Memory B cell (primary cell): ENCODE data around the gene HBB.

Experiments used
- ATAC-seq: fragments of 150-1000 bp; cut with Tn5 transposase; 2 replicates; pipeline ENCODE4 v1.10.0; 2021; ENCODE audit warnings: low read depth, mild to moderate bottlenecking, moderate library complexity
- DNase-seq, 2 donors: peaks; one replicate each; pipeline ENCODE4 v3.0.0; 2022; ENCODE audit warnings: low spot score in 2 of 2
- H3K27ac Mint-ChIP-seq: one replicate; pipeline ENCODE4 v1.8.0; 2022; ENCODE audit warnings: mild to moderate bottlenecking, moderate library complexity, mixed read lengths
- H3K27me3 Mint-ChIP-seq: one replicate; pipeline ENCODE4 v1.8.0; 2022; ENCODE audit warnings: mixed read lengths
- H3K36me3 Mint-ChIP-seq: one replicate; pipeline ENCODE4 v1.8.0; 2022; ENCODE audit warnings: mild to moderate bottlenecking, mixed read lengths
- H3K4me1 Mint-ChIP-seq: one replicate; pipeline ENCODE4 v1.8.0; 2022; ENCODE audit warnings: mixed read lengths
- H3K4me3 Mint-ChIP-seq: one replicate; pipeline ENCODE4 v1.8.0; 2022; ENCODE audit warnings: mild to moderate bottlenecking, moderate library complexity, mixed read lengths
- H3K9me3 Mint-ChIP-seq: one replicate; pipeline ENCODE4 v1.8.0; 2022; ENCODE audit warnings: mixed read lengths

Gene HBB

DNA sequence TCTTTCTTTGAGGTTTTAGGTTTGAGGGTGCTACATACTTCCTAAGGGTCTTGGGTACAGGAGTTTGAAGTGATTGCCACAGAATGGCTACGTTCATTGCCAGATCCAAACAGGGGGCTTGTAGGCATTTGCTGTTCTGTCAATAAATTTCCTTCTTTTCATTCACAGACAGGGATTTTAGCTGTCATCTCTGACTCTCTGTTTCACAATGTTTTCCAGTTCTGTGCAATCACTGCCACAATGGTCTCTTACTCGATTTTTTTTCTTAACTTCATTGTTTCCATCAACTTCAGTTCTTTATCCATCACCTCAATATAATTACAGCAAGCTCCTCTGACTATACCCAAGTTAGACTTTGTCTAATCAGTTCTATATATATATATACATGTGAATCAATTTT is 13.6 kb upstream of the HBB start:
- ATAC-seq: no peak
- no peaks in the 10 kb centered on the region for H3K4me1 Mint-ChIP-seq
- DNase-seq: no peak
- H3K36me3 Mint-ChIP-seq: no peaks in the 10 kb centered on the region
- no peak overlapping the region for H3K4me3 Mint-ChIP-seq
- peaks cover 3% of the 10 kb centered on the region for H3K27me3 Mint-ChIP-seq
- no peaks in the 10 kb centered on the region for H3K9me3 Mint-ChIP-seq
- no peak overlapping the region for H3K27ac Mint-ChIP-seq

DNA sequence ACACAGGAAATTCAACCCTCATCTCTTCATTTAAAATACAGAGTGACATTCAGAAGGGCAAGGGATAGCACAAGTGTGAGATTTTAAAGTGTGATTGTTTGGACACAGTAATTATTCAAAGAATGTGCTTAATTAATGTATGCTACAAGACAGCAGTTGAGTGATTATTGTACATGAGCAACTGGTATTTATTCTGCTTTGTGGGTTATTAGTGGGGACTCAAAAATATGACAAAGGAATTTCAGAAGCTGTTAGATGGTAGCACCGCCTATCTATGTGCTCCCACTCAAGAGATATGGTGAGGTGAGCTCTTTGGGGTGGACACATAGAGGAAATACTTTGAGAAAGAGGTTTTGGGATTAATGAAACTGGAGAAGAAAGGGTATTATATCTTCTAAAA is 13.2 kb upstream of the HBB start:
- DNase-seq (no peak), ATAC-seq (no peak)
- H3K4me3 Mint-ChIP-seq: no peak overlapping the region
- no peak overlapping the region for H3K27ac Mint-ChIP-seq
- H3K27me3 Mint-ChIP-seq: peaks cover 6% of the 10 kb centered on the region
- H3K4me1 Mint-ChIP-seq: no peaks in the 10 kb centered on the region
- H3K9me3 Mint-ChIP-seq: no peaks in the 10 kb centered on the region
- H3K36me3 Mint-ChIP-seq: no peaks in the 10 kb centered on the region

DNA sequence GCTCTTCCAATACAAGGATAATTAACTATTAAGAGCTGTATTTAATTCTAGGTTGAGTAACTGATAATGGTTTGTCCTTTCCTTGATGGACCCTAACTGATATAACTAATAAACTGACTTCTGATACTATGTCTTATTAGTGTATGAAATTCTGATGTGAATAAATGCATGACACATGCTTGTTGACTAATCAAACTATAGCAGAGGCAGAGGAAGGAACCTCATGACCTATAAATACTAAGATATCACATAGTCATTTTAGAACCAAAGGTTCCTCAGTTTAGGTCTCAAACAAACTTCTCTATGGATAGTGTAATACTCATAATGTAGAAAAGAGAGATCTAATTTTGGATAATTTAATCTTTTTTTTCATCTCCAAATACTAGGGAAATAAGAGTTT is 12.2 kb upstream of the HBB start:
- Mint-ChIP-seq H3K27me3 (peaks cover 8% of the 10 kb centered on the region), H3K4me3 (no peak overlapping the region), H3K9me3 (no peaks in the 10 kb centered on the region), H3K27ac (no peak overlapping the region), H3K4me1 (peaks cover 5% of the 10 kb centered on the region), H3K36me3 (no peaks in the 10 kb centered on the region)
- ATAC-seq: no peak
- no peak for DNase-seq

DNA sequence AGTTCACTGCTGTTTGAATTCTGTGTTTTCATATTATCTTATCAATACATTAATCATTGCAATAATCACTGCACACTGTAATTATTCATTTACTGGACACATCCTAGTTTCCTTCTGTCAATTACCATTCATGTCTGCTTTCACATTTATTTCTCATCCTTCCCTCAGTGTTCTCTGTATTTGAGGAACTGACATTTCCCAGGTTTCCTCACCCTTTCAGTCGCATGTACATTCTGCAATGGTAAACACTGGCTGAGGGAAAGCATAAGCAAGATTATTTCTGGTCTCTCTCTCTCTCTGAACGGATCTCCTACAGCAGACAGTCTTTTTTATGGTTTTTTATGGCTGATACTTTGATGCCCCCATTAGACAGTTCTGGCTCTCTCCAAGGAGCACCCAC is 11.6 kb upstream of the HBB start:
- Mint-ChIP-seq H3K27me3 (peaks cover 8% of the 10 kb centered on the region), H3K4me3 (no peak overlapping the region), H3K27ac (no peak overlapping the region), H3K36me3 (no peaks in the 10 kb centered on the region), H3K9me3 (no peaks in the 10 kb centered on the region), H3K4me1 (peaks cover 5% of the 10 kb centered on the region)
- DNase-seq (no peak), ATAC-seq (no peak)

DNA sequence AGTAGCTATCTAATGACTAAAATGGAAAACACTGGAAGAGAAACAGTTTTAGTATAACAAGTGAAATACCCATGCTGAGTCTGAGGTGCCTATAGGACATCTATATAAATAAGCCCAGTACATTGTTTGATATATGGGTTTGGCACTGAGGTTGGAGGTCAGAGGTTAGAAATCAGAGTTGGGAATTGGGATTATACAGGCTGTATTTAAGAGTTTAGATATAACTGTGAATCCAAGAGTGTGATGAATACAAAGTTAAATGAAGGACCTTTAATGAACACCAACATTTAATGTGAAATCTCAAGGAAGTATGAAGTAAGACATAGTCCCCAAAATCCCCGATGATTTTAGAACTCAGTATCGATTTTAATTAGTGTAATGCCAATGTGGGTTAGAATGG is 10.5 kb upstream of the HBB start:
- Mint-ChIP-seq H3K4me1 (peaks cover 5% of the 10 kb centered on the region), H3K27me3 (peaks cover 8% of the 10 kb centered on the region), H3K4me3 (no peak overlapping the region)

DNA sequence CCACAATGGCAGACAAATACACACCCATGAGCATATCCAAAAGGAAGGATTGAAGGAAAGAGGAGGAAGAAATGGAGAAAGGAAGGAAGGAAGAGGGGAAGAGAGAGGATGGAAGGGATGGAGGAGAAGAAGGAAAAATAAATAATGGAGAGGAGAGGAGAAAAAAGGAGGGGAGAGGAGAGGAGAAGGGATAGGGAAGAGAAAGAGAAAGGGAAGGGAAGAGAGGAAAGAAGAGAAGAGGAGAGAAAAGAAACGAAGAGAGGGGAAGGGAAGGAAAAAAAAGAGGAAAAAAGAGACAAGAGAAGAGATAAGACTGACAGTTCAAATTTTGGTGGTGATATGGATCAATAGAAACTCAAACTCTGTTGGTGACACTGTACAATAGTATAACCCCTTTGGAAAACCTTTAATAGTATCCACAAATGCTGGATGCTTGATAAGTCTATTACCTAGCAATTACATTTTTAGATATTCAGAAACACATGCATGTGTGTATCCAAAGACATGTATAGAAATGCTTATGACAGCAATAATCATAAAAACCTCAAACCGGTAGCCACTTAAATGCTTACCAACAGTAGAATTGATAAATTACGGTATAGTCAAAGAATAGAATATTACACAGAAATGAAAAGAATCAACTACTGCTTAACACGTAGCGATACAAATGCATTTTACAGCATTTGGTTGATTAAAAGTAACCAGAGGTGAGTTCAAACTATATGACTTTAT is 8.7 kb upstream of the HBB start:
- ATAC-seq (no peak), DNase-seq (no peak)
- Mint-ChIP-seq H3K36me3 (no peaks in the 10 kb centered on the region), H3K27me3 (peaks cover 8% of the 10 kb centered on the region), H3K9me3 (no peaks in the 10 kb centered on the region), H3K4me3 (no peak overlapping the region), H3K27ac (no peak overlapping the region), H3K4me1 (peaks cover 5% of the 10 kb centered on the region)

More for the DNA sequence above, 10.5 kb upstream of the HBB start:
- no peak overlapping the region for H3K27ac Mint-ChIP-seq
- no peaks in the 10 kb centered on the region for H3K36me3 Mint-ChIP-seq
- no peaks in the 10 kb centered on the region for H3K9me3 Mint-ChIP-seq
- ATAC-seq (no peak), DNase-seq (no peak)

DNA sequence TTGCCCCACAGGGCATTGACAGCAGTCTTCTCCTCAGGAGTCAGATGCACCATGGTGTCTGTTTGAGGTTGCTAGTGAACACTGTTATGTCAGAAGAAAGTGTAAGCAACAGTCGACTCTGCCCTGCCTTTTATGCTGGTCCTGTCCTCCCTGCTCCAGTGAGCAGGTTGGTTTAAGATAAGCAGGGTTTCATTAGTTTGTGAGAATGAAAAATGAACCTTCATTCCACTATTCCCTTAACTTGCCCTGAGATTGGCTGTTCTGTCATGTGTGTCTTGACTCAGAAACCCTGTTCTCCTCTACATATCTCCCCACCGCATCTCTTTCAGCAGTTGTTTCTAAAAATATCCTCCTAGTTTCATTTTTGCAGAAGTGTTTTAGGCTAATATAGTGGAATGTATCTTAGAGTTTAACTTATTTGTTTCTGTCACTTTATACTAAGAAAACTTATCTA is 7.5 kb upstream of the HBB start, which contains the start of gene HBD:
Gene HBD, minus strand, starts transcription at position 103 of the 454 bp plus-strand sequence. Its CDS starts 50 bp downstream, at position 53.
- H3K4me1 Mint-ChIP-seq: peaks cover 5% of the 10 kb centered on the region

DNA sequence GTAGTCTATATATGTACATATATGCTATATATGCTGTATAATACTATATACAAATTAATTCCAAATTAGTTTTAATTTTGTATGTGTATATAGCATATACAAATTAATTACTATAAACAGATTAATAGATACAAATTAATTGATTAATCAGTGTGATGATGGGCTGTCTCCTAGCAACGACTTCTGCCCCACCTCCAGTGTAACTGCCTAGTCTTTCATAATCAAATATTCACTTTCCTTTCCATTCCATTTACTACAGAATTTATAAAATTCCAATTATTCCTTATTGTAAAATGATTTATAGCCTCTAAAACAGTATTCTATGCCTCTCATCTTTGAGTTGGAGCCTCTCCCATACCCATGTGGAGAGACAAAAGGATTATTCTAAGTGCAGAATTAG is 6.4 kb upstream of the HBB start:
- ATAC-seq: no peak
- Mint-ChIP-seq H3K27me3 (peaks cover 8% of the 10 kb centered on the region), H3K4me3 (no peak overlapping the region), H3K36me3 (no peaks in the 10 kb centered on the region), H3K27ac (no peak overlapping the region), H3K9me3 (no peaks in the 10 kb centered on the region), H3K4me1 (peaks cover 5% of the 10 kb centered on the region)
- no peak for DNase-seq

More for the DNA sequence above, 7.5 kb upstream of the HBB start, which contains the start of gene HBD:
- ATAC-seq: no peak
- no peaks in the 10 kb centered on the region for H3K36me3 Mint-ChIP-seq
- no peak within 1 kb of the TSS for H3K4me3 Mint-ChIP-seq
- no peak for DNase-seq
- H3K9me3 Mint-ChIP-seq: no peaks in the 10 kb centered on the region
- peaks cover 8% of the 10 kb centered on the region for H3K27me3 Mint-ChIP-seq
- no peak within 1 kb of the TSS for H3K27ac Mint-ChIP-seq

DNA sequence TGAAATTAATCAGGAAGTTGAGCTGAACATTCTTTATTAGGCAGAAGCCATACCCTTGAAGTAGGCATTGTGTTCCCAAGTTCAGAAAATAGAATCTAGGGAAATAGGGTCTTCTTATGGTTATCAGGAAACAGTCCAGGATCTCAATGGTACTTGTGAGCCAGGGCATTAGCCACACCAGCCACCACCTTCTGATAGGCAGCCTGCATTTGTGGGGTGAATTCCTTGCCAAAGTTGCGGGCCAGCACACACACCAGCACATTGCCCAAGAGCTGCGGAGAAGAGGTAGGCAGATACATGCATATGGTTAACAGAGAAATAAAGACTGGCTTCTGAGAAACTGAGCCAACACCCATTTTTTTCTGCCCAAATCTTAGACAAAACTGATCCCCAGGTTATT is 6.0 kb upstream of the HBB start:
- Mint-ChIP-seq H3K4me1 (peaks cover 5% of the 10 kb centered on the region), H3K27ac (no peak overlapping the region), H3K27me3 (peaks cover 8% of the 10 kb centered on the region), H3K9me3 (no peaks in the 10 kb centered on the region), H3K4me3 (no peak overlapping the region), H3K36me3 (no peaks in the 10 kb centered on the region)
- ATAC-seq: no peak
- DNase-seq: no peak

DNA sequence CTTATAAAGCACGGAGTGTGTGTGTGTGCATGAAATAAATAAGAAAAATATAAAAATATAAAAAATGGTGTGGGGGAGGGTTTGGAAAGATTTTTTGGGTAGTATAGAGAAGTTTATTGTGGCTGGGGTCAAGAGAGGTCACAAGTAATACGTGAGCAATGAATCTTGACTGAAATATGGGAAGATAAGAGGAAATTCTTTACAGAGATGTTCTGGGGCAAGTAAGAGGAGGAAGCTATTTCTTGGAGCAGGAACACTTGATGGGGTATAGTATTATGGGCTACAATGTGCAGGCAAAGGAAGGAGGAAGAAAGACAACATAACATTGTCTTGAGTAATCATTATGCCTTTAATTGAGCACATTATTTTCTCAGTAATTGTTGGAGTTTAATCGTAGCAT is 5.3 kb upstream of the HBB start:
- H3K4me1 Mint-ChIP-seq: peaks cover 5% of the 10 kb centered on the region
- H3K36me3 Mint-ChIP-seq: no peaks in the 10 kb centered on the region
- ATAC-seq (no peak), DNase-seq (no peak)
- peaks cover 6% of the 10 kb centered on the region for H3K27me3 Mint-ChIP-seq
- no peak overlapping the region for H3K27ac Mint-ChIP-seq
- H3K9me3 Mint-ChIP-seq: no peaks in the 10 kb centered on the region
- H3K4me3 Mint-ChIP-seq: no peak overlapping the region

DNA sequence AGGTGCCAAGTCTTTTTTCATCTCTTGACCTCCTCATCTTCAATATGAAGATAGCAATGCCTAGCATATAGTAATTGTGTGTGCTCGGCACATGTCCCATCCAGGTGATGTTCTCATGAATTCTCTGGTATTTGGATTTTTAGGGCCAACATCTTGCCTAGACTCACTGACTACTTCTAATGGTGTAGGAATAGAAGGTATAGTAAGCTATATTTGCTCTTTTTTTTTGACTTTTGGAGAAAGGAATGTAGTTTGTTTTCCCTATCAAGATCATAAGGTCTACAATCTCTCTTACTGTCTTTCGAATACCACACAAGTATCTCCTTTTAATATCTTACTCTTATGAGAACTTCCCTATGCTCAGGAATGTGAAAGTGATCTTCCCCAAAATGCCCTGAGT is 4.2 kb upstream of the HBB start:
- peaks cover 5% of the 10 kb centered on the region for H3K4me1 Mint-ChIP-seq
- ATAC-seq (no peak), DNase-seq (no peak)
- H3K36me3 Mint-ChIP-seq: no peaks in the 10 kb centered on the region
- H3K4me3 Mint-ChIP-seq: no peak overlapping the region
- H3K27me3 Mint-ChIP-seq: peaks cover 6% of the 10 kb centered on the region
- H3K27ac Mint-ChIP-seq: no peak overlapping the region
- H3K9me3 Mint-ChIP-seq: no peaks in the 10 kb centered on the region

DNA sequence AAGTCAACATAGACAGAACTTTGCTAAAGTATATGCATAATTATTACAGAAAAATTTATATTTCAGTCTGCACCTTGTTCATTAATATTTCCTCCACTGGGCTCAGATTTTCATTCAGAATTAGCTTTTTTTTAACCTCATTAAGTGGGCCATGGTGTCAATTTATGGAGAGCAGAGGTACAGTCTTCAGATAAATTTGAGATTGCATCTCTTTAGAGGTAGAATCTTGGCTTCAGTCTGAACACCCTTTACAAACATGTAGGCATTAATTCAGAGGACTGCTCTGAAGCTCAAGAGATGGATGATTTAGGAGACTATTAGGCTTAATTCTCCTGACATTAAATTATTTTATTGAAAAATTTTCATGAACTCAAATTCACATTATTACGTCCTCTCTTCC is 3.4 kb upstream of the HBB start:
- H3K4me1 Mint-ChIP-seq: peaks cover 5% of the 10 kb centered on the region
- H3K9me3 Mint-ChIP-seq: no peaks in the 10 kb centered on the region
- H3K27ac Mint-ChIP-seq: no peak overlapping the region
- ATAC-seq (no peak), DNase-seq (no peak)
- H3K36me3 Mint-ChIP-seq: no peaks in the 10 kb centered on the region
- no peak overlapping the region for H3K4me3 Mint-ChIP-seq
- peaks cover 4% of the 10 kb centered on the region for H3K27me3 Mint-ChIP-seq

DNA sequence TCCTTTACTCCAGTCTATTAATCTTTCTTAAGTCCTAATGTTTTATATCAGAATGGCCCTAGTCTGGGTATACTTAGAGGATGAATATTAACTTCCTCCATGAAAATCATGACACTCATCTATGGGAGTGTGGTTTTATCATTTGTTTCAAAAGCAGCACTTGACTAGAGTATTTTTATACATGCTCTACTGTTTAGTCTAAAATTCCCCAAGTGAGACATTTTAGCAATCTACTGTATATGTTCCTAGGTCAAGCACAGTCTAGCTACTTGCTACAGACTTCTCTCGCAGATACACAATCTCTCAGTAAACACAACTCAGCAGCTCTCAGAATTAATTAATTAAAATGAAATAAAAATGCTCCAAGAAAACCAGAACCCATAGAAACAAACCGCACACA is 2.9 kb upstream of the HBB start:
- ATAC-seq (no peak), DNase-seq (no peak)
- Mint-ChIP-seq H3K27me3 (peaks cover 4% of the 10 kb centered on the region), H3K4me1 (peaks cover 5% of the 10 kb centered on the region), H3K4me3 (no peak overlapping the region), H3K9me3 (no peaks in the 10 kb centered on the region), H3K27ac (no peak overlapping the region), H3K36me3 (no peaks in the 10 kb centered on the region)

DNA sequence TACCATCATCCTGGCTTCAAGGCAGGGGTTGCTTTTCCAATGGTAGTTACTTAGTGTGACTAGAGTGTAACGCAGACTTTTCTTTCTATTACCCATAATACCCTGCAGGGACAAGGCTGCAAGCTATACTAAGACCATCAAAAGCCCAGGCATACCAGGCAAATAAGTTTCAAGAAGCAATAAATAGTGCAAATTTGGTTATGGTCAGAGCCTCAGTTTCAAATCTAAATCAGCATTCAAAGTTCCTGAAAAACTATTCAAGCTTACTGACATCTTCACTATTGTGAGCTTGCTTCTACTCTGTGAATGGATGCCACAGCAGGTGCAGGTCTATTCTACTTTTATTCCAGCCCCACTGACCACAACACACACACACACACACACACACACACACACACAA is 2.5 kb upstream of the HBB start:
- Mint-ChIP-seq H3K27me3 (peaks cover 5% of the 10 kb centered on the region), H3K27ac (no peak overlapping the region), H3K9me3 (no peaks in the 10 kb centered on the region), H3K4me1 (peaks cover 2% of the 10 kb centered on the region), H3K4me3 (no peak overlapping the region), H3K36me3 (no peaks in the 10 kb centered on the region)
- ATAC-seq (no peak), DNase-seq (no peak)

DNA sequence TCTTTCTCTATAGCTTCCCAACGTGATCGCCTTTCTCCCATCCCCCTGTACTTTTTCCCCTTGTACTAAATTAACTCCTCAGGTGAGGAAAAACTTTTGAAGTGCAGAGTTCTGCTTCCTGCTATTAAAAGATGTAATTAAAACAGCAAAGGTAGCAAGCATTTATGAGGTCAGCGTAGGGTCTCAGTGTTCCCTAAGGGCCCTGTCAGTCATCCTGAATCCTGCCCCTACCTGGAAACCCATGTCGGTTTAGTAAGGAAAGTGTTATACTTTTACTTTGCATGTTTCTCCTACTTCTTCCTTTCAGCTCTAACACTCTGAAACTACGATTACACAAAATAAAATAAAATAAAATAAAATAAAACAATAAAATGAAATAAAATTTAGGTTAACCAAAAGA is 1.3 kb upstream of the HBB start:
- Mint-ChIP-seq H3K4me1 (no peaks in the 10 kb centered on the region), H3K36me3 (no peaks in the 10 kb centered on the region), H3K4me3 (no peak overlapping the region), H3K9me3 (no peaks in the 10 kb centered on the region), H3K27me3 (peaks cover 3% of the 10 kb centered on the region), H3K27ac (no peak overlapping the region)
- DNase-seq (no peak), ATAC-seq (no peak)
